GM18517 (cell line): ENCODE data around the gene PVRIG.
"Not testable (repeated sequence)": the region's sequence is repeated elsewhere in the genome, so short reads cannot be mapped to it uniquely, and the experiment has no call there.

Experiments used
- ATAC-seq: cut with Tn5 transposase; IDR thresholded peaks from one replicate; pipeline ENCODE4 v1.9.1; 2021; ENCODE audit warnings: mild to moderate bottlenecking, moderate library complexity; ENCODE audit not compliant: unreplicated experiment

The PVRIG gene

DNA sequence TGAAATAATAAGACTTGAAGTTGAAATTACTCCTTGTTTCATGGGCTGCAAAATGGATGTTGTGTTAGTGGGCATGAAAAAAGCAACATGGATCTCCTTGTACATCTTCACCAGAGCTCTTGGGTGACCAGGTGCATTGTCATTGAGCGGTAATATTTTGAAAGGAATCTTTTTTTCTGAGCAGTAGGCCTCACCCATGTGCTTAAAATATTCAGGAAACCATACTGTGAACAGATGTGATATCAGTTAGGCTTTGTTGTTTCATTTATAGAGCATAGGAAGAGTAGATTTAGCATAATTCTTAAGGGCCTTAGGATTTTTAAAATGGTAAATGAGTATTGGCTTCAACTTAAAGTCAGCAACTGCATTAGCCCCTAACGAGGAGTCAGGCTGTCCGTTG, 26.8 kb upstream of the PVRIG start:
- no peak for ATAC-seq

- no peak for ATAC-seq
Measured at GRCh38 chr7:100195222-100195621, 24.5 kb upstream of the PVRIG start.

DNA sequence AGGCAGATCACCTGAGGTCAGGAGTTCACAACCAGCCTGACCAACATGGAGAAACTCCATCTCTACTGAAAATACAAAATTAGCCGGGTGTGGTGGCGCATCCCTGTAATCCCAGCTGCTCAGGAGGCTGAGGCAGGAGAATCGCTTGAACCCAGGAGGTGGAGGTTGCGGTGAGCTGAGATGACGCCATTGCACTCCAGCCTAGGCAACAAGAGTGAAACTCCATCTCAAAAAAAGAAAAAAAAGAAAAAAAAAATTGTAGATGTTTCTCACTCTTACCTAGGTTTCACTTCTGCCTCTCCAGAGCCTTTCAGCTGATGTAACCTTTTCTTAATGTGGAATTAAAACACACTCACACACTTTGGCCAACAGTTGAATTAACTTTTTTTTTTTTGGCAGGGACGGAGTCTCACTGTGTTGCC, 23.8 kb upstream of the PVRIG start:
- ATAC-seq, result peak; percentile 68

- ATAC-seq, result no peak
Measured at GRCh38 chr7:100198266-100198665, 21.5 kb upstream of the PVRIG start.

DNA sequence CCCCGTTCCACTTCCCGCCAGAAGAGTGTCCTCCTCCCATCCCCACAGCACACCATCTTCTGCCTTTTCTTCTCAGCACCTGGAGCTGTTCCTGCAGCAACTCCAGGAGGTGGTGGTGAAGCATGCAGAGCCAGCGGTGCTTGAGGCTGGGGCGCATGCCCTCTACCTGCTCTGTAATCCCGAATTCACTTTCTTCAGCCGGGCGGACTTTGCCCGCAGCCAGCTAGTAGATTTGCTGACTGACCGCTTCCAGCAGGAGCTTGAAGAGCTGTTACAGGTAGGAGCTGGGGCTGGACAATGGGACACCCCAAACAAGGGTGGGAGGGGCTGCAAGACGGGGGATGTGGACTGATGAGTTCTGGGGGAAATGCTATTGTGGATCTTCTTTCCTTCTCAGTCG, 19.1 kb upstream of the PVRIG start:
- ATAC-seq, result no peak

DNA sequence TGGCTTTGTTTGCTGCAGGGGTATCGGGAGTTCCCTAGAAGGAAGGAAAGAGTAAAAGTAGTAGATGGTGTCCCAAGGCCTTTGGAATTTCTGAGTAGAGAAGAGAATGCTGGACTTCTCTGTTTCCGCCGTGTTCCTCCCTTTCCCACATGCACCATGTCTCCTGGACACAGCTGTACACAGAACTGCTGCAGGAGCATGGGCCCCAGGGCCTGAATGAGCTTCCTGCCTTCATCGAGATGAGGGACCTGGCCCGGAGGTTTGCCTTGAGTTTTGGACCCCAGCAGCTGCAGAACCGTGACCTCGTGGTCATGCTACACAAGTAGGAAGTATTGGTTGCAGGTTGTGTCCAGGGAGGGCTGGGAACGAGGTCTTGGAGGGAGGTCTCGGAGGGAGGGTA, 15.3 kb upstream of the PVRIG start:
- ATAC-seq, result no peak

GRCh38 chr7:100208911-100209408, 10.8 kb upstream of the PVRIG start:
- ATAC-seq, result peak; percentile 81

- ATAC-seq, result no peak
Measured at GRCh38 chr7:100209493-100209892, 10.3 kb upstream of the PVRIG start.

- ATAC-seq, result no peak
Measured at GRCh38 chr7:100210805-100211204, 8.9 kb upstream of the PVRIG start.

- ATAC-seq, result no peak
Measured at GRCh38 chr7:100211342-100211780, 8.4 kb upstream of the PVRIG start.

DNA sequence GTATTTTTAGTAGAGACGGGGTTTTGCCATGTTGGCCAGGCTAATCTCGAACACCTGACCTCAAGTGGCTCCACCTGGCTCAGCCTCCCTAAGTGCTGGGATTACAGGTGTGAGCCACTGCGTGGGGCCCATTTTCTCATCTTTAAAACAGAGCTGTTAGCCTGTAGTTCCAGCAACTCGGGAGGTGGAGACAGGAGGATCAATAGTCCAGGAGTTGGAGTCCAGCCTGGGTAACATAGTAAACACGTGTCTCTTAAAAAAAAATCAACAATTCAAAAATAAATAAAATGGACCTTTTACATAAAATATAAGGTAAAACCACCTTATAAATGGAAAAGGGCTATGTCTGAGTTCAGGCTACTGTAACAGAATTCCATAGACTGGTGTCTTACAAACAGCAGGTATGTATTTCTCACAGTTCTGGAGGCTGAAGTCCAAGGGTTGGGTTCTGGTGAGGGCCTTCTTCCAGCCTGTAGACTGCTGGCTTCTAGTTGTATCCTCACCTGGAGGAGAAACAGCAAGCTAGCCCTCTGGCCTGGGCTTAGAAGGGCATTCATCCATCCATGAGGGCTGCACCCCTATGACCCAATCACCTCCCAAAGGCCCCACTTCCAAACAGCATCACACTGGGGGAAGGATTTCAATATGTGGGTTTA, 7.0 kb upstream of the PVRIG start:
- ATAC-seq, result no peak

DNA sequence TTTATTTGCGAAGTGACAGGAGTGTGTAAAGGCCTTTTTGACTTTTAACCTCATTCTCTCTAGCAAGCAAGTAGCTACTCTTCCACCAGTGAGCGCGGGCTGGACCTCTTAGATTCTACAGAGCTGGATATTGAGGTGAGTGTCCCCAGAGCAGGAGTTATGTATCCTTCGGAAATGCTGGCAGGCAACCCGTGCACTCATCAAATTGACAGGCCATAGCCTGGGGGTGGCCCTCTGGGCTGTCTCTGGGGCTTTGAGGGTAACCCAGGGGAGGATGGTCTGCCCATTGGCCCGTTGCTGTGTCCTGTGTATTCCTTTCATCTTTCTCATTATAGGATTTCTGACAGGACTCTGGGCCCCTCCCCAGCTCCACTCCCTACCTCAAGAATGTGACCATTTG, 6.1 kb upstream of the PVRIG start:
- ATAC-seq, result no peak

GRCh38 chr7:100214356-100214755, 5.4 kb upstream of the PVRIG start:
- not testable (repeated sequence) for ATAC-seq

GRCh38 chr7:100215895-100216294, 3.9 kb upstream of the PVRIG start:
- ATAC-seq, result no peak

- peak; percentile 37 for ATAC-seq
Measured at GRCh38 chr7:100217934-100218333, 1.8 kb upstream of the PVRIG start.

DNA sequence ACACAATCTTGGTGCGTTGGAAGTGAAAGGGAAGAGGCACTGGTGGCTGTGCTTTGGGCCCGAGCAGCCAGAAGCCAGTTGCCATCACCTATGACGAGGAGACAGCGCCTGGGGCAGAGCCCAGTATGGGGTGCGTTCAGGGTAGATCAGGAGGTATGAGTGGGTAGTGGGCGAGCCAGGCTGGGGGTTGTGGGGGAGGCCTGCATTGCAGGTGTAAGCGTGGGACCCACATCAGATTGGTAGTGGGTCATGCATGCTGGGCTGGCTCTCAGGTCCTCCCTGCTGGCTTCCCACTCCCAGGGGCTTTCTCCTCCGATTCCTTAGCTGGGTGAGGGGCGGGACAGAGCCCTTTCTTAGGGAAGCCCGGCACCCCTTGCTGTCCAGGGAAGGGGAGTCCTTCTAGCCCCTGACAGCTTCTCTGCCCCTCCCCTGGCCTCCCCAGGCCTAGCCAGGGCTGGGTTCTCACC, 445 bp upstream of the PVRIG start:
- ATAC-seq, result no peak

- no peak for ATAC-seq
Measured at GRCh38 chr7:100220586-100221230, 959 bp downstream of the PVRIG start.

DNA sequence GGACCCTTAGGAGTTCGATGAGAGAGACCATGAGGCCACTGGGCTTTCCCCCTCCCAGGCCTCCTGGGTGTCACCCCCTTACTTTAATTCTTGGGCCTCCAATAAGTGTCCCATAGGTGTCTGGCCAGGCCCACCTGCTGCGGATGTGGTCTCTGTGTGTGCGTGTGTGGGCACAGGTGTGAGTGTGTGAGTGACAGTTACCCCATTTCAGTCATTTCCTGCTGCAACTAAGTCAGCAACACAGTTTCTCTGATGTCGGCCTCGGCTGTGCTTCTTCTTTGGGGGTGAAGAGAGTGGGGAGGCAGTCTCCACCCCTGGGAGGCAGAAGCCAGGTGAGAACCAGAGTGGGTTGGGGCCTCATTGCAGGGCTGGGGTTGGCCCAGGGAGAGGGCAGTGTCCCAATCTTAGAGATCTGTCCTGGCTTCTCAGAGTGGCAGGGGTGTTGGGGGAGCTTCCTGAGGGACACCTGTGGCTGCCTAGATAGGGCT, 1.5 kb downstream of the PVRIG start:
- peak; percentile 59 for ATAC-seq

GRCh38 chr7:100221767-100222444, 2.2 kb downstream of the PVRIG start:
- no peak for ATAC-seq

DNA sequence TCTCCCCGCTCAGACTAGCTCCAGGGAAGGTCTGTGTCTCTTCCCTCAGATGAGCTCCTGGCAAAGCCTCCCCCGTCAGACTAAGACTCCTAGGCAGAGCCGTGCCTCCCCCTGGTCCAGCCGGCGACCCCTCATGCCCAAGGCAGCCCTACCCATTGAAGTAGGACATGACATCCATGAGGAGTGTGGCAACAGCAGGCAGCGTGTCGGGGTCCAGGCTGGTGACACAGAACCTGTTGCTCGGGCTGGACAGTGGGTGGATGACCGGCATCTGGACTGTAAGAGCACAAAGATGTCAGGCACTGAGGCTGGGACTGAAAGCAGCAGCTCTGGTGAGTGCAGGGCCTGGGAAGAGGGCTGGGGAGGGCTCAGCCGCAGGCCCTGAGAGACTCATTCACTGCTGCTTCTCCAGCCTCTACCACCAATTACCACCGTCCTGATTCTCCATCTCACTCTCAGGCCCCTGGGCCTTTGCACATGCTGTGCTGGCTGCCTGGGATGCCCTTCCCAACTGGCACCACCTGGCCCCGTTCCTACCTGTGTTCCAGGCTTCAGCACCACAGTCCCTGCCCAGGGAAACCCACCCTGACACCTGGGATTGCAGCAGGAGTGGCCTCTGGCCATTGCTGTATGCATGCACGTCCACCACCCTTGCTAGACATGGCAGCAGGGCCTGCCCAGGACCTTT, 2.8 kb downstream of the PVRIG start:
- no peak for ATAC-seq

GRCh38 chr7:100223376-100223927, 3.7 kb downstream of the PVRIG start:
- not testable (repeated sequence) for ATAC-seq
